NOMO-1 treated with dmso at 0.1 percent for 144 hours (cell line): Measurements from ENCODE around the gene PCDH20.
"Not testable (repeated sequence)": the region's sequence is repeated elsewhere in the genome, so short reads cannot be mapped to it uniquely, and the experiment has no call there.

Experiments
- DNase-seq: peaks from one replicate; lab custom pipeline; 2025; ENCODE audit not compliant: unreplicated experiment; lab: John Stamatoyannopoulos, UW

PCDH20 gene, protein sequence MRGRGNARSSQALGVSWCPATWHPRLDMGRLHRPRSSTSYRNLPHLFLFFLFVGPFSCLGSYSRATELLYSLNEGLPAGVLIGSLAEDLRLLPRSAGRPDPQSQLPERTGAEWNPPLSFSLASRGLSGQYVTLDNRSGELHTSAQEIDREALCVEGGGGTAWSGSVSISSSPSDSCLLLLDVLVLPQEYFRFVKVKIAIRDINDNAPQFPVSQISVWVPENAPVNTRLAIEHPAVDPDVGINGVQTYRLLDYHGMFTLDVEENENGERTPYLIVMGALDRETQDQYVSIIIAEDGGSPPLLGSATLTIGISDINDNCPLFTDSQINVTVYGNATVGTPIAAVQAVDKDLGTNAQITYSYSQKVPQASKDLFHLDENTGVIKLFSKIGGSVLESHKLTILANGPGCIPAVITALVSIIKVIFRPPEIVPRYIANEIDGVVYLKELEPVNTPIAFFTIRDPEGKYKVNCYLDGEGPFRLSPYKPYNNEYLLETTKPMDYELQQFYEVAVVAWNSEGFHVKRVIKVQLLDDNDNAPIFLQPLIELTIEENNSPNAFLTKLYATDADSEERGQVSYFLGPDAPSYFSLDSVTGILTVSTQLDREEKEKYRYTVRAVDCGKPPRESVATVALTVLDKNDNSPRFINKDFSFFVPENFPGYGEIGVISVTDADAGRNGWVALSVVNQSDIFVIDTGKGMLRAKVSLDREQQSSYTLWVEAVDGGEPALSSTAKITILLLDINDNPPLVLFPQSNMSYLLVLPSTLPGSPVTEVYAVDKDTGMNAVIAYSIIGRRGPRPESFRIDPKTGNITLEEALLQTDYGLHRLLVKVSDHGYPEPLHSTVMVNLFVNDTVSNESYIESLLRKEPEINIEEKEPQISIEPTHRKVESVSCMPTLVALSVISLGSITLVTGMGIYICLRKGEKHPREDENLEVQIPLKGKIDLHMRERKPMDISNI

GRCh38 chr13:61415749-61416148, at the start of gene PCDH20:
TSS of gene PCDH20 (minus strand) at chr13:61415849. CDS start at chr13:61415158, 691 bp downstream.
- DNase-seq = no peak

DNA sequence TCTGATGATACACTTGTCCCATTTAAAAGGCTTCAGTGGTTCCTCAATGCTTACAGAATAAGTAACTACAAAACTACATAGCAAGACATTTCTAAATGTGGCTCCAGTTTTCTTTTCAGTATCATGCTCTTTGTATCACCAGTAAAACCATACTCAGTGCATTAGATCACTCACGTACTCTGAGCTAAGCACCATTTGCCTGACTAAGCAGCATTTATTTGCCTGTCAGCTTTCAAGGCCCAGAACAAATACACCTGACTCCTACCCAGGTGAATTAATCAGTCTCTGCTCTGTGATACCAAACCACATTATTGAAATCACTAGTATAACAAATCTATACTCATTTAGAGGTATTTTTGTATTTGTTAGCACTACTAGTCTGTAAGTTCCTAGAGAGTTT, 47.4 kb upstream of the PCDH20 start:
- no peak for DNase-seq

DNA sequence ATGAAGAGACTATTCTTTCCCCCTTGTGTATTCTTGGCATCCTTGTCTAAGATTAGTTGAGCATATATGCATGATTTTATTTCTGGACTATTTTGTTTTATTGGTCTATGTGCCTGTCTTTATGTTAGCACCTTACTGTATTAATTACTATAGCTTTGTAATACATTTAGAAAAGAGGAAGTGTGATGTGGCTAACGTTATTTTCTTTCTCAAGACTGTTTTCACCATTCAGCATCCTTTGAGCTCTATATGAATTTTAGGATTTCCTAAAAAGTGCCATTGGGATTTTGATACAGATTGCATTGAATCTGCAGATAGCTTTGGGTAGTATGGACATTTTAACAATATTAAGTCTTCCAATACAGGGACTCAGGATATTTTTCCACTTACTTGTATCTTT, 37.5 kb upstream of the PCDH20 start:
- no peak for DNase-seq

DNA sequence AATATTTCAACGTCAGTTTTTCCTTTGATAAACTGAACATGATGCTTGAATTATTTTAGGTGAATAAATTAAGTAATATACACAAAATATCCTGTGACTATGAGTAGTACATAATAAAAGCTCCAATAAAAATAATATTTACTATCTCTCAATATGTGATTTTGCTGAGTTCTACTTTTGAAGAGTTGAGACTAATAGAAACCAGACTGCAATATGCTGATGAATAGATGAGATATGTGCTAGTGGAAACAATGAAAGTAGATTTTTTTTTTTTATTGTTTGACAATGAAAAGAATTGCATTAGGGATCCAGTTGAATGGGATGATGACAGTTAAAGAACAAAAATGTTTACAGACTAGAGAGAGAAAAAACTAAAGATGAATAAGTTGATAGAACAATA, 16.4 kb upstream of the PCDH20 start:
- DNase-seq = no peak

DNA sequence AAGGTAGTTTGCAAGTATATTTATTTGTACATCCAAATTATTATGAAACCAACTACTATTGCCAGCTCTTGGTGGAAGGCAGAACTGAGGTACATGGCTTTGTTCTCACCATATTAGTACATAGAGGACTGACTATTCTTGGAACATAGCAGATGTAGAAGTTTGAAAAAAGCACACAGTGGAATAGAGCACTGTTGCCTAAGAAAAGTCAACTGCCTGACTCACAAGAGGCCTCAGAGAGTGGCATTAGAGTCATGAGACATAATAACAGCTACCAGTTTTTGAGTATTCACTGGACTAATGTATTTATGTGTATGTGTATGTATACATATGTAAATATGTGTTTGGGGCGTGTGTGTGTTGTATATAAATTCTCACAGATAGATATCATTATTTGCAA, 8.3 kb upstream of the PCDH20 start:
- DNase-seq = no peak

DNA sequence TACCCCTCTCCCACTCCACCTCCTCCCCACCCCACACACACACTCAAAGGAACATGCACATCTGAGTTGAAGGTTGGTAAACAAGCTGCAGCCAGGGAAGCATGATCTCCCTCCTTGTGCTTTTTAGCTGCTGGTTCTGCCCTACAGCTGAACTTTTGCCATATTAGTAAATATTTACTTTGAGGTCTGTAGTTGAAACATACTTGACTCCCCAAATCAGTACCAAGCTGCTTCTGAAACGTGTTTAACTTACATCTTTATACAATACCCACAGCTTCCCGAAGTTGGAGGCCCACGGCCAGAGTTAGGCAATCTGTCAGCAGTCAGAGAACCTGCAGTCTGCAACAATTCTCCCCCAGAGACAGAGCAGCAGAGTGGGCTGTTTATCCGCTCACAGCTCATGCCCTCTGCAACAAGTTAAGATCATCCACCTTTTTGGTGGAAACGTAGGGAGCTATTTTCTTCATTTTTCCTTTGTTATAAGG, 1.5 kb upstream of the PCDH20 start:
- DNase-seq = no peak

- no peak for DNase-seq
Observed at GRCh38 chr13:61415058-61415721, 459 bp downstream of the PCDH20 start.

DNA sequence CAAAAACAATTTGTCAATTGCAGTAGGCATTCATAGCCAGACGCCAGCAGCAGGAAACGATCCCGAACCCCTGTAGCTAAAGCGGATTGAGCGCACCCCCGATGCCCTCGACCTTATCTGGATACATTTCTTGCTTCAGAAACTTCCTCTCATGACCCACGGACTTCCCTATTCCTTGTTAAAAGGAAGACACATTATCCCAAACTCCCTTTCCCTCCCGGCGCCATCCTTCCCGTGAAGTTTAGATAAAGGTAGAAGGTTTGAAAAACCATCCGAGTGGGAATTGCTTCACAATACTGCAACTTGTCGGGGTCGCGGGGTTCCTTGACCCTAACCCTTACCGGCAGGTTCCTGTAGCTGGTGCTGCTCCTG, 977 bp downstream of the PCDH20 start:
- no peak for DNase-seq

DNA sequence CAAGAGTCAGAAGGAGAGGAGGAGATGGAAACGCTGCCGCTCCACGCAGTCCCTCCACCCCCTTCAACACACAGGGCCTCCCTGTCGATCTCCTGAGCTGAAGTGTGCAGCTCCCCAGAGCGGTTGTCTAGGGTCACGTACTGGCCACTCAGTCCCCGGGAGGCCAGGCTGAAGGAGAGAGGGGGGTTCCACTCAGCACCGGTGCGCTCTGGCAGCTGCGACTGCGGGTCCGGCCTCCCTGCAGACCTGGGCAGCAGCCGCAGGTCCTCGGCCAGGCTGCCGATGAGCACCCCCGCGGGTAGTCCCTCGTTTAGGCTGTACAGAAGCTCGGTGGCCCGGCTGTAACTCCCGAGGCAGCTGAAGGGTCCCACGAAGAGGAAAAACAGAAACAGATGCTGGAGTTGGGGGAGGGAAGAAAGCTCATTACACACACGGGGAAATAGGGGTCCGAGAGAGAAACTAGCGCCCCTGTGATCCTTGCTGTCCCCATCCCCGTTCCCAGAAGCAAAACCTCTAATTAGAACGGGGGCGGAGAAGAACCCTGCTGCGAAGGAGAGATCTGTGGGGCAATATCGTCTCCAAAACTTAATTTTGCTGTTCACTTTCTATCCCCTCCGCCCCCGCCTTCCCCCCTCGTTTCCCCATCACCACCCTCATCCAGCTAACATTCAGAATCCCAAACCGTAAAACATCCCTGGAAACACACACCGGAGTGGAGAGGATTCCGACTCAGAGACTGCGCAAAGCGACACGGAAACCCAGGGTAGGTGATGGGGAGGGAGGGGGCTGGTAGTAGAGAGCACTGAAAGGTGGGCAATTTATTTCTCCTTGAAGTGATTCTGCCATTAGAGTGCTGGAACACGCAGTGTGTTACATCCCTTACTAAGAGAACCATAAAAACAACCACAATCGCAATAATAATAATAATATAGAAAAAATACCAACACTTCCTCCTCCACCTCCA, 1.8 kb downstream of the PCDH20 start:
- no peak for DNase-seq

GRCh38 chr13:61410669-61411297, 4.9 kb downstream of the PCDH20 start:
- no peak for DNase-seq

GRCh38 chr13:61410266-61410665, 5.4 kb downstream of the PCDH20 start:
- DNase-seq = no peak

DNA sequence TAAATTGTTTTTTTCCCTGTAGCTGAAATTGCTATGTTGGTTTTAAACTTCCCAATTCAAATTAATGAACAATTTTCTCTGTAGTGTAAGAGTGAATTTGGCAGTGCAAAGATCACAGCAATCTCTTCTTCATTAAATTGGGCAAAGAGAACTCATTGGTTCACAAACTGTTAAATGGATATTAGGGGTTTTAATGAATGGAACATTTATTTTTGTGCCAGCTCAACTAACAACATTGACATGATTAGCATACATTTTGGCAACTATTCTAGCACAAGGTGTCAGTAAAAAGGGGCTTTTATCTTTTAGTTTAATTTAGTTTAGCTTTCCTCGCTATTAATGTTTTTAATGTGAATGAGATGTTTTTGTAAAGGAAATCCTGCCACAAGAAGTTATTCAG, 7.1 kb downstream of the PCDH20 start:
- no peak for DNase-seq

DNA sequence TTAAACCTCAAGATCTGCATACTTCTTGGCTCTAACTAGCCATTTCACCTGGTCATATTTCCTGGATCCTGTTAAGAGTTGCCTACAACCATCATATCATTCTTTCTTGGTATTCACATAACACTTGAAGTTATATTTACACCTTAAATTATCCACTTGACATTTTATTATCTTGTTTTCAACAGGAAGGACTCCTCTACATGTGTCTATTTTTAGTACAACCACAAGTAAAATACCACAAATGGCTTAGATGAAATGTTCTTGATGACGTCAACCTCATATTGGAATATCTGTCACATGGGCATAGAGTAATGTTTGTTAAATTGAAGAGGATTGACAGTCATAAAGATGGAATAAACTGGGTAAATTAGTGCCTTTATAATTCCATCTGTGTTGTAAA, 9.4 kb downstream of the PCDH20 start:
- DNase-seq = no peak

DNA sequence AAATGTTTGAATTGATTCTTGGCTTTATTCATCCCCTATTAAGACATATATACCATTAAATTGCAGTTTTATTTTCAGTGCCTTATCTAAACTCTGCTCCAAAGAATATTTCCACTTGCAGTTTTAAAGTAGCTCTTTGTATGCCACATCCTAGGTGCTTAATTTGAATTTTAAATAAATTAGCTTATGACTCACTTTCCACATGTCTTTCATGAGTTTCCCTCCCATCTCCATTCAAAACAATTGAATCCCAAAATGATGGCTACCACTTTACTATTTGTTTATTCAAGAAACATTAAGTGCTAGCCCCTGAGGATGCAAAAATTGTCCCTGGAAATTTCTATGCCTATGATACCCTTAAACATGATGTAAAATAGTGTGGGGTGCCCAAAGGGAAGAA, 19.5 kb downstream of the PCDH20 start:
- DNase-seq = no peak

DNA sequence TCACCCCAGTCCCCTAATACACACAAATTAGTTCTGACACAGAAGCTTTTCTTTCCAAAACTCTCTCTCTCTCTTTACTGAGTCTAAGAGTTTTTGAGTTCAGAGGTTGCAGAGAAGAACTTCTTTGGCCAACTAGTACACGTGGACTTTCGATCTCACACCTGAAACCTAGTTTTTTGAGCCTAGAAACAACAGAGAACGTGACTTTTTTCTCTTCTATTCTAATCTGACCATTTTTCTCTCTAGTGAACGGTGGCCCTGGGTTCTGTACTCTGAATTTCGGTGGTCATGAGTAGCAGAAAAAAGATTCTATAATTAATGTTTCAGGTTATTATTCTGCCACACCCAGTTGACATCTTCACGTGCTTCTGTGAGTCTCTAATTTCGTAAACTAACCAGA, 24.2 kb downstream of the PCDH20 start:
- no peak for DNase-seq

- DNase-seq = no peak
Observed at GRCh38 chr13:61387694-61388093, 28.0 kb downstream of the PCDH20 start.

- no peak for DNase-seq
Observed at GRCh38 chr13:61383111-61383510, 32.5 kb downstream of the PCDH20 start.

- no peak for DNase-seq
Observed at GRCh38 chr13:61370520-61370919, 45.1 kb downstream of the PCDH20 start.

DNA sequence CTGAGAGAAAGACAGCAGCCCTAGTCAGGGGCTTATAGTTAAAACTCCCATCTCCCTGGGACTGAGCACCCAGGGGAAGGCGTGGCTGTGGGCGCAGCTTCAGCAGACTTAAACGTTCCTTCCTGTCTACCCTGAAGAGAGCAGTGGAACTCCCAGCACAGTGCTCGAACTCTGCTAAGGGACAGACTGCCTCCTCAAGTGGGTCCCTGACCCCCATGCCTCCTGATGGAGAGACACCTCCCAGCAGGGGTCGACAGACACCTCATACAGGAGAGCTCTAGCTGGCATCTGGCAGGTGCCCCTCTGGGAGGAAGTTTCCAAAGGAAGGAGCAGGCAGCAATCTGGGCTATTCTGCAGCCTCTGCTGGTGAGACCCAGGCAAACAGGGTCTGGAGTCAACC, 51.0 kb downstream of the PCDH20 start:
- not testable (repeated sequence) for DNase-seq

- DNase-seq = no peak
Observed at GRCh38 chr13:61362522-61362921, 53.1 kb downstream of the PCDH20 start.
